Measurements from ENCODE around the gene NCOA4.
"Not testable (repeated sequence)": the region's sequence is repeated elsewhere in the genome, so short reads cannot be mapped to it uniquely, and the experiment has no call there.

NCOA4 gene

DNA sequence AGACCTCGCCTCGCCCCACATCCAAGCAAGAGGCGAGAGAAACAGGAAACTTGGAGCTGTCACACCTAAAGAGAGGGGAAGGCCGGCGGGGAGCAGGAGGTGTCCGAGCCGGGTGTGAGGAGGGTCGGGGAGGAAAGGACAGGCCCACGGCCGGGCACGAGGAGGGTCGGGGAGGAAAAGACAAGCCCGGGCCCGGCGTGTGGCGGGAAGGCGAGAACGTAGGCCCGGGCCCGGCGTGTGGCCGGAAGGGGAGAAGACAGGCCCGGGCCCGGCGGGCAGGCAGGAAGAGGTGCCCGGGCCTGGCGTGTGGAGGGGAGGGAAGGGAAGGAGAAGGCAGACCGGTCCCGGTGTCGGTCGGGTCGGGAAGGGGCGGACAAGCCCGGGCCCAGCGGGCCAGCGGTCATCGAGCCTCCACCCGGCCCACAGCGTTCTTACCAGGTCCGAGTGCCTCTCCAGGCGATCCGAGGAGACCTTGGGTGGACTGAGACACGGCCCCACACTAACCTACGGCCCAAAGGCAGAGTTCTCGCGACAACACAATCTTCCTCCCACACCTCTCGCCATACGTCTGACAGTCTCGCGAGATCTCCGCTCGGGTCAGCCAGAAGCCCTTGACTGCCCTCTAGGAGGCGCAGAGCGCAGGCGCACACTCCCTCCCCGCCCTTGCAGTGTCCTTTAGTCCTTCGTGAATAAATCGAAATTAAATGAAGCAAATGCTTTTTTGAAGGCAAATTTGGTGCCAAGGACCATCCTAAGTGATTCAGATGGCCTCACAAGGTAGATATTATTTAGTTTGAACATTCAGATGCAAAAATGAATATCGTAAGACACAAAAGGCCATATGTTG, at the start of gene NCOA4:
Gene NCOA4 (minus strand): TSS at position 533 of the 847 bp plus-strand sequence. CDS start 13,943 bp downstream, outside the sequence.
- peak; percentile 99 for DNase-seq

- DNase-seq = no peak
Measured at GRCh38 chr10:46079831-46080585, 49.6 kb upstream of the NCOA4 start.

DNA sequence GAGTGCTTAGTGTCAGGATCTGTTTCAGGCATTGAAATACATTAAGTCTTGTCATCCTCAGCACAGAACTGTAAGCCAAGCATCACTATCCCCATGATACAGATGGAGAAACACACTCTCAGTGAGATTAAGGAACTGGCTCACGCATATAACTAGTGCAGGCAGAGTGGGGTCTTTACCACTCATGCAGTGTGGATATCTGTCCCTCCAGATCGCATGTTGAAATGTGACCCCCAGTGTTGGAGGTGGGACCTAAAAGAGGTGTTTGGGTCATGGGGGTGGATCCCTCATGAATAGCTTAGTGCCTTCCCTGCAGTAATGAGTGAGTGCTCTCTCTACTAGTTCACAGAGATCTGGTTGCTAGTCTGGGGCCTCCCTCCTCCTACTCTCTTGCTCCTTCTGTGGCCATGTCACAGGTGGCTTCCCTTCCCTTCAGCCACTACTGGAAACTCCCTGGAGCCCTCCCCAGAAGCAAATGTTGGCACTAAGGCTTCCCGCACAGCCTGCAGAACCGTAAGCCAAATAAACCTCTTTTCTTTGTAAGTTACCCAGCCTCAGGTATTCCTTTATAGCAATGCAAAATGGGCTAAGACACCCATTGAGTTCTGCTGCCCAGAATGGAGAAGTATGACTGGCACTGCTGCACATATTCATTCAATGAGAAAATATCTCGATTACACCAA, 47.4 kb upstream of the NCOA4 start:
- DNase-seq = no peak

DNA sequence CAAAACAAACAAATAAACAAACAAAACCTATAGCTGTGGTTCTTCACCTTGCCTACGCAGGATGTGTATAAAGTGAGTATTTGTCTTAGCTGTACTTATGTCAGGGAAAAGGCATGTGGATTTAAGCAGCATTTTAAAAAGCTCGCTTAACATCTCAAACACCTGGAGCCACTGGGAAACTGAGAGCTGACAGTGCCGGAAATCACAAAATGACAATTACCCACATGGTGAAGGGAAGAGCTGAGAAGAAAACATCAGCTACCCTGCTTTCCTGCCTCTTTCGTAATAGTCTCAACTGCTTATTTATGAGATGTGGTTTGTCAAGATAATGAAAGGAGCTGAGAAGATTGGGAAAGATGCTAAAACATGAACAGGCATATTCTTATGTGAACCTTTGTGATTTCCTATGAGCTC, 46.7 kb upstream of the NCOA4 start:
- DNase-seq = no peak

DNA sequence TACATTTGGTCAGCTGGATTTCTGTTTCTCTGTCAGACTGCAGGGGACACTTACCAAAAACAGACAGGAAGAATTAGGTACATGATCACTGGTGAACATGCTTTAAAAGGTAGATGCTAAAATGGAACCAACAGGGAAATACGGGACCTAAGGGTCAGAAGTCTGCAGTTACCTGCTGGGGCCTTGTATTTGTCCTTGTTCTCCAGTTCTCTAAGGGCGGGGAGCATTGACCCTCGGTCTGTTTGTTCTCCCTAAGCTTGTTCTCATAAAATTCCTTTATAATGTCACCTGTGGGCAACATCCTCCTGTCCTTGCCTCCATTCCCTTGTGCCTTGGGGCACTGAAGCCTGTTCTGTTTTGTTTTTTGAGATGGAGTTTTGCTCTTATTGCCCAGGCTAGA, 45.4 kb upstream of the NCOA4 start:
- no peak for DNase-seq

DNA sequence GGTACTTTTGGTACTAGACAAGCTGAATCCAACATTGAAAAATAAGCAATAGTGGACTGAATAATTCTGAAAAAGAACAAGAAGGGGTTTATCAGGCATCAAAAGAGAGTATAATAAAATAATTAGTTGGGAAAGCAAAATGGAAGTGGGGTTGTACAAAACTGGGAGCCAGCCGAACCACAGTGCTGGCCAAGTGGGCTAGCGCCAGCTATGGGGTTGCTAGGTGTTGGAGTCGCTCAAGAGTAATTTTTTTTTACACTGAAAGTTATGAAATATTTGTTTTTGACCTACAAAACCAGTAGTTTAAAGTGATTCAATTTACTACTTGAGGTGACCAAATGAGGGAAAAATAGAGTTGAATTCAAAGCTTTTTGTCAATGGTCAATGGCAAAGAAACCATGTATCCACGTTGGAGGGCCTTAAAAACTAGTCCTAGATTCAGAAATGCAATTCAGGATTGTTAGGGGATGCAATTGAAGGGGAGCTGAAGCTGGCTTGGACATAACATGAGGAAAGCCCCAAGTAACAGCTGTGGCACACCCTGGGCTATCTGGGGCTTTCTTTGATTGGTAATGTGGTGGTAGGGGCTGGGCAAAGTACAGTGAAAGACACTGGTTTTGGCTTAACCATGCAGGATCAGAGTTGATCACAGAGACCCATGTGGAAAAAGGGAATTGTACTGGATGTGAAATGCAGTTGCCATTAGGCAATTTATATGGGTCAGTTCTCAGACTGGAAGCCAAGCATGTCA, 43.9 kb upstream of the NCOA4 start:
- DNase-seq = no peak

- DNase-seq = no peak
Measured at GRCh38 chr10:46073564-46073963, 43.1 kb upstream of the NCOA4 start.

GRCh38 chr10:46070749-46071148, 40.3 kb upstream of the NCOA4 start:
- DNase-seq = no peak

- DNase-seq = no peak
Measured at GRCh38 chr10:46069771-46070463, 39.5 kb upstream of the NCOA4 start.

- no peak for DNase-seq
Measured at GRCh38 chr10:46068905-46069304, 38.5 kb upstream of the NCOA4 start.

GRCh38 chr10:46068117-46068516, 37.7 kb upstream of the NCOA4 start:
- no peak for DNase-seq

DNA sequence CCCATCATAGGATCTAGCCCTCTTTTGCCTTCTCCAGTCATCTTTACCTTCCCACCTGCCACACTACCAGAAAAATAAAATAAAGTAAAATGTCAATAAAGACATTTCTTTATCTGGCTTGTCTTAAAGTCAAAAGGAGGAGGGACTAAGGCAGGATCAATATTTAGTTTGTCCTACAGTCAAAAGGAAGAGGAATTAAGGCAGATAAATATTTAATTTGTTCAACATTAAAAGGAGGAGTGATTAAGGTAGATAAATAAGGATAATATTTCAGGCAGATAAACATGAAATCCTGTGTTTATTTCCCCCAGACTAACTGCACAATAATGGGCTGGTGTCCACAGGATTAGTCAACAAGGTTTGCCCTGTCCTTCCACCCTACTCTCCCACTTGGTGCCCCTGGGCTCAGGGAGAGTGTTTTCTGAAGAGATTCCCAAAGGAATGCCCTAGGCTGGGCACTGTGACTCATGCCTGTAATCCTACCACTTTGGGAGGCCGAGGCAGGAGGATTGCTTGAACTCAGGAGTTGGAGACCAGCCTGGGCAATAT, 33.9 kb upstream of the NCOA4 start:
- peak; percentile 27 for DNase-seq

DNA sequence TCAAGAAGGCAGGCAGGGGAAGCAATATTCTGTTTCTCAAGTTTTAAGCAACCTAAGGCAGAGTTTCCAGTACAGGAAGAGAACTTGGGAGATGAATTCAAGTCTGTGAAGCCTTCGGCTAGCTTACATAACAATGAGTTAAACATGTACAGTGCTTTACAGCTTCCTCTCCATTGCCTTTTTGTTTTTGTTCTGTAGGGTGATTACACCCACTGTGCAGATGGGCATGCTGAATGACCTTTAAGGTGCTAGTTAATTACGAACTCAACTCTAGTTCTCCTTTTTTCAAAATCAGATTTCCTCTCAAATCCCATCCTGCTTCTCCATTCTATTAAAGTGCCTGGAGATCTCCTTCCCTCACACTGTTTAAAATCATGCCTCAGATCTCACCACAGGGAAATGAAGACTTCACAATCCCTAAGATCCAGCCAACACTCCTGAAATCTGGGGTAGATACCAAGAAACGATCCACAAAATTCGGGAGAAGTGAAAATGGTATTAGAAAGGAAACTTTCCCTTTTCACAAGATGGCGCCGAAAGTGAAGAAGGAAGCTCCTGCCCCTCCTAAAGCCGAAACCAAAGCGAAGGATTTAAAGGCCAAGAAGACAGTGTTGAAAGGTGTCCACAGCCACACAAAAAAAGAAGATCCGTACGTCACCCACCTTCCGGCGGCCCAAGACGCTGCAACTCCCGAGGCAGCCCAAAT, 32.5 kb upstream of the NCOA4 start:
- no peak for DNase-seq

DNA sequence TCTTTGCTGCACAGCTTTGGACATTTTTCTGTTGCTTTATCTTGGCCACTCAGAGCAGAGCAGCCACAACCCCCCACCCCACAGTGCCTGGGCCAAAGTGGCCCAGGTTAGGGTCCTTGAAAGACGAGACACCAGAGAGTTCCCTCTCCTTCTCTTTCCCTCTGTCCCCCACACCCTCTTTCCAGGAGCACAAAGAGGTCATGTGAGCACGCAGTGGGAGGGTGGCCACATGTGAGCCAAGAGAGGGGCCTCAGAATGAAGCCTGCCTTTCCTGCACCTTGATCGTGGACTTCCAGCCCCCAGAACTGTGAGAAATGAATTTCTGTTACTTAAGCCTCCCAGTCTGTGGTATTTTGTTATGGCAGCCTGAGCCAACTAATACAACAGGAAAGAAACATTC, 30.3 kb upstream of the NCOA4 start:
- no peak for DNase-seq

- DNase-seq = not testable (repeated sequence)
Measured at GRCh38 chr10:46057927-46058326, 27.5 kb upstream of the NCOA4 start.

GRCh38 chr10:46057038-46057437, 26.6 kb upstream of the NCOA4 start:
- DNase-seq = no peak

DNA sequence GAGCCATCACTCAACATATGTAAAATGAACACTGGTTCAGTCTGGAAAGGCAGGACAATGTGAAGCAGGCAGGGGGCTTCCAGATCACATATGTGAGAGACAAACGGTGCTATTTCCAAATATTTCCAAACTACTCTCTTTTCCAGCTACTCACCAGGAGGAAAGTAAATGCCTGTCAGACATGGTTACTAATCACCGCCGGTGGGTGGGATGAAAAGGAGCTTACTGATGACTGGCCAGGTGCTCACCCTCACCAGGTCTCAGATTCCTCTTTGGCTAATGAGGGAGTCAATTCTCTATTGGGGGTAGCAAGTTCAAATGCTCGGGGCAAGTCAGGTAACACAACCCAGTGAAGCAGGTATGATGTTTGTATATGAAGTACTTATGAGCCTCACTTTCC, 25.3 kb upstream of the NCOA4 start:
- DNase-seq = no peak

- DNase-seq = no peak
Measured at GRCh38 chr10:46053534-46054434, 23.4 kb upstream of the NCOA4 start.

DNA sequence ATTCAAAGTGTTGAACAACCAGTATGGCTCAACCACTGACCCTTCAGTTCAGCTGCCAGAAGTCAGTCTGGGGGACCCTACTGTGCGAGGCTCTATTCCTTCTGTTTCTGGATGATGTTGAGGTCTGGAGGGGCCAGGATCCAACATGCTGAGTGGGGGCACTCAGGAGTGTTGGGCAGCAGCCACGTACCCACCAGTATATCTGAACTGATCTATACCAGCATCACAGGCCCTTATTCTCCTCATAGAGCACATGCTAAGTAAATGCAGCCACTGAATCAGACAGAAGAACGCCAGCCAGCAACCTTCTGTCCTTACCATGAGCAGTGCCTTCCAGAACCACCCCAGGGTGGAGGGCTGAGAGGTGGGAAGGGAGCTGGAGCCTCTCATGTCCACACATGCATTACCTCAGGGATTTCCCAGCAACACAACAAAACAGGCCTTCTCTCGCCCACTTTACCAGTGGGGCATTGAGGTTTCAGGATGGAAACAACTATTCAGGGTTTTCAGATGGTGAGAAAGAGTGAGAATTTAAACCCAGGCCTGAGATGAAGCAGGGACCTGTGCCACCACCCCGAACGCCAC, 22.5 kb upstream of the NCOA4 start:
- DNase-seq = peak; percentile 48

Measured in DMS53 (cell line).